ENCODE results near the gene MAST3. TPM values are rescaled to one million over a fixed set of nuclear protein-coding genes. Genes with fewer than 3 reads are reported as not detected.
A peak's percentile ranks its signal among the peaks of the same experiment; 100 is the strongest.

MAST3 gene
- polyA plus RNA-seq, 3 donors: 6.8 to 34.0 (median 12.4) TPM

- Mint-ChIP-seq H3K4me3 (peak overlapping the region; percentile 81 to 90), H3K27me3 (ENCODE audit: low read depth in 3 of 3) (peaks cover 14 to 19% (median 16%) of the 10 kb centered on the region in 3 donors), H3K9me3 (peaks cover 0 to 3% (median 0%) of the 10 kb centered on the region in 7 donors), H3K36me3 (peaks cover 4 to 14% of the 10 kb centered on the region in 2 donors), H3K4me1 (peaks cover 36% of the 10 kb centered on the region), H3K27ac (peak overlapping the region in 3 of 7 donors; percentile 50 to 82 (median 68))
- DNase-seq: no peak
- no peak for TF ChIP-seq CTCF (IDR thresholded peaks at IDR 0.05)
- Histone ChIP-seq H3K9me3 (replicated peaks in 1 of 2; ENCODE audit: control insufficient read depth in 1 of 2, insufficient read depth in 1 of 2, low read length in 2 of 2) (no peaks in the 10 kb centered on the region), H3K9ac (ENCODE audit: insufficient read depth, low read length, poor library complexity, severe bottlenecking) (peak overlapping the region; percentile 39), H4K20me1 (ENCODE audit: insufficient read depth, low read length) (no peaks in the 10 kb centered on the region), H3K4me3 (replicated peaks in 1 of 3; ENCODE audit: low read depth in 2 of 3, low read length in 3 of 3) (peak overlapping the region in 2 of 3 experiments; percentile 30 to 81), H3K27ac (ENCODE audit: low read depth in 1 of 2, low read length in 2 of 2) (no peak overlapping the region), H3K36me3 (replicated peaks in 1 of 2; ENCODE audit: control insufficient read depth in 1 of 2, insufficient read depth in 2 of 2, low read length in 2 of 2) (no peaks in the 10 kb centered on the region), H3K27me3 (ENCODE audit: control insufficient read depth in 2 of 2, insufficient read depth in 2 of 2, low read length in 2 of 2) (peaks cover 0 to 5% of the 10 kb centered on the region in 2 donors), H3K4me1 (ENCODE audit: control insufficient read depth in 1 of 2, insufficient read depth in 2 of 2, low read length in 2 of 2) (peaks cover 35 to 38% of the 10 kb centered on the region in 2 donors), H2AFZ (ENCODE audit: insufficient read depth, low read depth, low read length, poor library complexity, severe bottlenecking) (peak overlapping the region; percentile 41), H3K4me2 (replicated peaks; ENCODE audit: extremely low read depth, low read length, poor library complexity, severe bottlenecking) (peak overlapping the region; percentile 92), H3K79me2 (ENCODE audit: insufficient read depth, low read length) (no peaks in the 10 kb centered on the region)
- 1% methylated on average over 25 of the region's 34 CpGs for WGBS (ENCODE audit: insufficient coverage)
- intact Hi-C loops (cut with micrococcal nuclease): no loop called here
Measured at GRCh38 chr19:18098891-18099622, 1.5 kb downstream of the MAST3 start.

GRCh38 chr19:18099623-18099995 is 2.0 kb downstream of the MAST3 start:
- H3K36me3 ChIP-seq (replicated peaks in 1 of 2; ENCODE audit: control insufficient read depth in 1 of 2, insufficient read depth in 2 of 2, low read length in 2 of 2): no peaks in the 10 kb centered on the region
- Mint-ChIP-seq H3K27ac (no peak overlapping the region), H3K9me3 (peaks cover 0 to 3% (median 0%) of the 10 kb centered on the region in 7 donors), H3K36me3 (peaks cover 4 to 14% of the 10 kb centered on the region in 2 donors), H3K4me1 (peaks cover 38% of the 10 kb centered on the region), H3K27me3 (ENCODE audit: low read depth in 3 of 3) (peaks cover 14 to 18% (median 16%) of the 10 kb centered on the region in 3 donors), H3K4me3 (peak overlapping the region; percentile 81 to 90)
- H4K20me1 ChIP-seq (ENCODE audit: insufficient read depth, low read length): no peaks in the 10 kb centered on the region
- intact Hi-C loops (cut with micrococcal nuclease): no loop called here
- peaks cover 39 to 44% of the 10 kb centered on the region in 2 donors for H3K4me1 ChIP-seq (ENCODE audit: control insufficient read depth in 1 of 2, insufficient read depth in 2 of 2, low read length in 2 of 2)
- no peak overlapping the region for H2AFZ ChIP-seq (ENCODE audit: insufficient read depth, low read depth, low read length, poor library complexity, severe bottlenecking)
- H3K27ac ChIP-seq (ENCODE audit: low read depth in 1 of 2, low read length in 2 of 2): no peak overlapping the region
- peak overlapping the region; percentile 92 for H3K4me2 ChIP-seq (replicated peaks; ENCODE audit: extremely low read depth, low read length, poor library complexity, severe bottlenecking)
- no peak overlapping the region for H3K9ac ChIP-seq (ENCODE audit: insufficient read depth, low read length, poor library complexity, severe bottlenecking)
- WGBS (ENCODE audit: insufficient coverage): 90% methylated on average over 6 of the region's 8 CpGs
- H3K9me3 ChIP-seq (replicated peaks in 1 of 2; ENCODE audit: control insufficient read depth in 1 of 2, insufficient read depth in 1 of 2, low read length in 2 of 2): no peaks in the 10 kb centered on the region
- peak overlapping the region in 1 of 3 experiments; percentile 81 for H3K4me3 ChIP-seq (replicated peaks in 1 of 3; ENCODE audit: low read depth in 2 of 3, low read length in 3 of 3)
- TF ChIP-seq CTCF (IDR thresholded peaks at IDR 0.05): no peak
- no peak for DNase-seq
- H3K27me3 ChIP-seq (ENCODE audit: control insufficient read depth in 2 of 2, insufficient read depth in 2 of 2, low read length in 2 of 2): peaks cover 0 to 5% of the 10 kb centered on the region in 2 donors
- no peaks in the 10 kb centered on the region for H3K79me2 ChIP-seq (ENCODE audit: insufficient read depth, low read length)

Measured in CD14-positive monocyte (primary cell).